HUES48 (cell line): ENCODE results near the gene SMAD7.

Experiments
- H3K27ac ChIP-seq: one replicate; pipeline ENCODE4 v1.7.0; 2013; ENCODE audit warnings: low read depth, low read length, inconsistent platforms
- H3K27me3 ChIP-seq: 2 replicates; pipeline ENCODE4 v1.6.1; 2013; ENCODE audit warnings: mild to moderate bottlenecking, low read length; ENCODE audit not compliant: control insufficient read depth, insufficient read depth
- H3K36me3 ChIP-seq: 2 replicates; pipeline ENCODE4 v1.6.1; 2013; ENCODE audit warnings: low read length; ENCODE audit not compliant: control insufficient read depth, insufficient read depth
- H3K4me1 ChIP-seq: 2 replicates; pipeline ENCODE4 v1.6.1; 2013; ENCODE audit warnings: mild to moderate bottlenecking, low read length; ENCODE audit not compliant: control insufficient read depth, insufficient read depth
- H3K4me3 ChIP-seq: 2 replicates; pipeline ENCODE4 v1.5.1; 2013; ENCODE audit warnings: mild to moderate bottlenecking, low read depth, low read length
- H3K9ac ChIP-seq: 2 replicates; pipeline ENCODE4 v1.6.1; 2013; ENCODE audit warnings: mild to moderate bottlenecking, low read depth, low read length, moderate library complexity
- H3K9me3 ChIP-seq: 2 replicates; pipeline ENCODE4 v1.6.1; 2013; ENCODE audit warnings: low read length; ENCODE audit not compliant: control insufficient read depth, insufficient read depth

Gene SMAD7

GRCh38 chr18:48933578-48934414 lies 17.0 kb downstream of the SMAD7 start:
- Histone ChIP-seq H3K4me1 (peaks cover 95% of the 10 kb centered on the region), H3K4me3 (no peak overlapping the region), H3K36me3 (peaks cover 20% of the 10 kb centered on the region), H3K27me3 (no peaks in the 10 kb centered on the region), H3K9ac (no peak overlapping the region), H3K9me3 (no peaks in the 10 kb centered on the region), H3K27ac (no peak overlapping the region)

DNA sequence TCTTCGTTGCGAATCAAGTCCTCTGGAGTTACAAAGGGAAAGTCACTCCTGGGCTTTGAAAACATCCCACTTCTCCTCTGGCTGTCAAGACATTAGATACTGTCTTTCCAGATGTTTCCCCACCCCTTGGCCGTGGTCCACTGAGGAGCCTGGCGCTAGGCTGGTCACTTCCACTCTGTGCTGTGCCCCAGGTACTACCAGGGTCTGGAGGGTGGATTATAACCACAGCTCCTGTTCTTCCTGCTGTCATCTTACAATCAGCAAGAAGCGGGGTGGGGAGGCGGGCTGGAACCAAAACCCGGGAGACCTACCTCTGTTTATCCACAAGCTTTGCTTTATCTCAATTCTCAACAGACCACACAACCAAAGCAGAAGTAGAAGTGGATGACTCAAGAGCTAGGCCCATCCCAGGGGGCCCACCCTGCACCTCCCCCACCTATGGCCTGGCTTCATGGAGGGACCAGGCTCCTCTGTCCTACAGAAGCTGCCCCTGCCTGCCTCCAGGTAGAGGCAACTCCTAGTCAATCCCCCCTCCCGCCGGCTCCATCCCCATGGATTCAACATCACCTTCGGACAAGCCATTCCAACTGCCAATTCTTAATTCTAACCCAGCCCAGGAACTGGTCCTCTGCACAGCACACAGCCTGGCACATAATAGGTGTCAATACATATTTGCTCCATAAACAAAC lies 17.8 kb downstream of the SMAD7 start:
- H3K36me3 ChIP-seq = peaks cover 12% of the 10 kb centered on the region
- no peak overlapping the region for H3K4me3 ChIP-seq
- H3K9me3 ChIP-seq = no peaks in the 10 kb centered on the region
- peaks cover 95% of the 10 kb centered on the region for H3K4me1 ChIP-seq
- H3K27ac ChIP-seq = peak overlapping the region; percentile 32
- H3K9ac ChIP-seq = no peak overlapping the region
- H3K27me3 ChIP-seq = no peaks in the 10 kb centered on the region

- no peaks in the 10 kb centered on the region for H3K9me3 ChIP-seq
- H3K27ac ChIP-seq = peak overlapping the region; percentile 32
- no peak overlapping the region for H3K9ac ChIP-seq
- peaks cover 9% of the 10 kb centered on the region for H3K36me3 ChIP-seq
- no peaks in the 10 kb centered on the region for H3K27me3 ChIP-seq
- H3K4me1 ChIP-seq = peaks cover 95% of the 10 kb centered on the region
- no peak overlapping the region for H3K4me3 ChIP-seq
Observed at GRCh38 chr18:48932462-48932818, 18.3 kb downstream of the SMAD7 start.

- peaks cover 9% of the 10 kb centered on the region for H3K36me3 ChIP-seq
- H3K27ac ChIP-seq = peak overlapping the region; percentile 32
- H3K4me1 ChIP-seq = peaks cover 96% of the 10 kb centered on the region
- no peaks in the 10 kb centered on the region for H3K9me3 ChIP-seq
- H3K4me3 ChIP-seq = no peak overlapping the region
- H3K9ac ChIP-seq = no peak overlapping the region
- H3K27me3 ChIP-seq = no peaks in the 10 kb centered on the region
Observed at GRCh38 chr18:48931680-48932461, 18.9 kb downstream of the SMAD7 start.

DNA sequence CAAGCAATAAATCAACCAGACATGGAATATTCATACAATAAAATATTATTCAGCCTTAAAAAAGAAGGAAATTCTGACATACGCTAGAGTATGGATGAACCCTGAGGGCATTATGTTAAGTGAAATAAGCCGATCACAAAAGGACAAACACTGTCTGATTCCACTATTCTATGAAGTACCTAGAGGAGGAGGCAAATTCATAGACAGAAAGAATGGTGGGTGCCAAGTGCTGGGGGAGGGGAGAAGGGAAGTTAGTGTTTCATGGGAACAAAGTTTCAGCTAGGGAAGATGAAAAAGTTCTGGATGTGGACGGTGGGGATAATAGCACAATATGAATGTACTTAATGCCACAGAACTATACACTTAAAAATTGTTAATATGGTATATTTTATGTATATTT lies 19.8 kb downstream of the SMAD7 start:
- H3K27ac ChIP-seq = peak overlapping the region; percentile 21
- peaks cover 95% of the 10 kb centered on the region for H3K4me1 ChIP-seq
- peaks cover 4% of the 10 kb centered on the region; the same call in 1 of the 2 replicates for H3K36me3 ChIP-seq
- no peak overlapping the region for H3K4me3 ChIP-seq
- no peaks in the 10 kb centered on the region for H3K27me3 ChIP-seq
- no peak overlapping the region for H3K9ac ChIP-seq
- no peaks in the 10 kb centered on the region for H3K9me3 ChIP-seq

GRCh38 chr18:48929941-48930713 lies 20.6 kb downstream of the SMAD7 start:
- H3K4me1 ChIP-seq = peaks cover 90% of the 10 kb centered on the region
- H3K9ac ChIP-seq = no peak overlapping the region
- no peak overlapping the region for H3K4me3 ChIP-seq
- H3K27me3 ChIP-seq = no peaks in the 10 kb centered on the region
- no peaks in the 10 kb centered on the region for H3K9me3 ChIP-seq
- peaks cover 4% of the 10 kb centered on the region for H3K36me3 ChIP-seq
- H3K27ac ChIP-seq = peak overlapping the region; percentile 21

GRCh38 chr18:48929212-48929612 lies 21.6 kb downstream of the SMAD7 start:
- no peak overlapping the region for H3K4me3 ChIP-seq
- H3K36me3 ChIP-seq = peaks cover 4% of the 10 kb centered on the region
- no peak overlapping the region for H3K9ac ChIP-seq
- no peak overlapping the region for H3K27ac ChIP-seq
- H3K27me3 ChIP-seq = no peaks in the 10 kb centered on the region
- H3K4me1 ChIP-seq = peaks cover 90% of the 10 kb centered on the region
- no peaks in the 10 kb centered on the region for H3K9me3 ChIP-seq

GRCh38 chr18:48928787-48929186 lies 22.0 kb downstream of the SMAD7 start:
- H3K4me1 ChIP-seq = peaks cover 86% of the 10 kb centered on the region

DNA sequence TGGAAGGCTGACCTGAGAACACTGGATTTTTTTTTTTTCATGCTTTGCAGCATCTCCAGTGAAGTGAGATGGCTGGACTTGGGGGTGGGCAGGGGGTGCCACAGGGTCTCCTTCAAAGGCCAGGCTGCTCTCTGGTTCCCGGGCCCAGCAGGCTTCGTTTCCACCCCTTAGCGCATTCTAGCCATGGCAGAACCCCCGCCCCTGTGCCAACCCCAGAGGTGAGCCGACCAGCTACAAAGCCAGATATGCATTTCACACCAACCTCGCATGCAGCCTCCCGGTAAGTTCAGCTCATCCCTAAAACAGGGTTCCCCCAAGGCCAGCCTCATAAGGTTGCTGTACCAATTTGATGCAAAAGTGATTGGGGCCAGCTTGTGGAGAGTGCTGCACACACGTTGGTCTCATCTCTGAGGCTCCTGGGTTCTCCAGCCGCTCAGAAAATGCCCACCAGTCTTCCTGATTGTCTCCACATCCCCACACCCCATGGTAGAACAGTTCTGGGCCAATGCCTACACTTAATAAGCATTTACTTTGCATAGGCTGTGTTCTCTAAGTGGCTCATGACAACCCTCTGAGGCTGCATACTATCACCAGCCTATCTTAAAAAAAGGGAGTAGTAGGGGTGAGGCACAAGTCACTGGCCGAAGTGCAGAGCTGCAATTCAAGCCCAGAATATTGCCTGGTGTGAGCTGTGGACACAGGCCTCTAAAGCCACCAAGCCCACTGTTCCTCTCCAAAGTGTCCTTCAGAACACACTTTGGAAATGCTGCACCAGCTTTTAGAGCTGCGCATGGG lies 23.3 kb downstream of the SMAD7 start:
- Histone ChIP-seq H3K4me1 (peaks cover 81% of the 10 kb centered on the region), H3K27ac (no peak overlapping the region), H3K27me3 (no peaks in the 10 kb centered on the region), H3K9ac (no peak overlapping the region), H3K4me3 (no peak overlapping the region), H3K36me3 (peaks cover 6% of the 10 kb centered on the region), H3K9me3 (no peaks in the 10 kb centered on the region)

More at GRCh38 chr18:48928787-48929186, 22.0 kb downstream of the SMAD7 start:
- Histone ChIP-seq H3K9me3 (no peaks in the 10 kb centered on the region), H3K27ac (no peak overlapping the region), H3K36me3 (peaks cover 5% of the 10 kb centered on the region), H3K9ac (no peak overlapping the region), H3K27me3 (no peaks in the 10 kb centered on the region), H3K4me3 (no peak overlapping the region)

DNA sequence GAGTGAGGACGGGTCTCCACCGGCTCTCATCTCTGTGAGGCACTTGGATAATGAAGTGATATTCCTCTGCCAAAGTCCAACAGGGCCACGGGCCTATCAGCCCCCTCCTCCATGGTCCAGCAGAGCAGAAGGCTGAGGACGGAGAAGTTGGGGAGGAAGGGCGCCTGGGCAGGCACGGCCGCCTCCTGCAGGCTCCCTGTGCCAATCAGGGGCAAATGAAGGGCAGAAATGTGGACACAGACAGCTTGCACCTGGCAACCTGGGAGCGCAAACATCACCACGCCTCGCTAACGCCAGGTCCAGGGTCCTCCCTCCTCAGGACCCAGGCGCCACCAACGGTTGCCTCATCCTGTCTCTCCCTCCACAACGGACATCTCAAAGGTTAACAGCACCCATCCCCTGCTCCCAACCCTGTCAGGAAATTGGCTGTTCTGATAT lies 24.3 kb downstream of the SMAD7 start:
- Histone ChIP-seq H3K4me1 (peaks cover 70% of the 10 kb centered on the region), H3K27ac (no peak overlapping the region)

More for the DNA sequence above, 24.3 kb downstream of the SMAD7 start:
- Histone ChIP-seq H3K27me3 (no peaks in the 10 kb centered on the region), H3K36me3 (peaks cover 16% of the 10 kb centered on the region), H3K9ac (no peak overlapping the region), H3K4me3 (no peak overlapping the region), H3K9me3 (no peaks in the 10 kb centered on the region)
